GM18505 (cell line): ENCODE measurements around the gene PGBD1.

Experiments used
- ATAC-seq: cut with Tn5 transposase; IDR thresholded peaks from one replicate; pipeline ENCODE4 v1.9.1; 2021; ENCODE audit not compliant: unreplicated experiment
- POLR2A ChIP-seq: IDR thresholded peaks from 4 replicates; pipeline ENCODE4 v1.6.1; 2011; ENCODE audit warnings: borderline replicate concordance; ENCODE audit not compliant: insufficient read depth, insufficient read length; ENCODE audit errors: extremely low read depth

The PGBD1 gene

DNA sequence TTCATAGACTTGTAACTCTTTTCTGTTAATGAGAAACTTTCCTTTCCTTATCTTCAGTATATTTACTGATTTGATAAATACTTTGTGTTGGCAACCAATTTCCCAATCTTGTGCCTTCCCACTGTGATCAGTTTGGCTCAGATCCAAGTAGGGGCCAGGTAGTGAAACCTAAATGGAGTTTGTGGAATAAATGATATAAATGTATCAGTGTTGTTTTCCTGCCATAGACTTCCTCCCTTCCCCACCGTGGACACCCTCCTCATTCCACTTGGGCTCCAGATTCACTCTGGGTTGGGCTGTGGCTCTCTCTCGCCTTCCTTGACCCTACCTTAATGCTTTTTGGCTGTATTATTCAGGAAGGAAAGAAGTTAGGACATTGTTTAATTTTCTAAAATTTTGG, 69.7 kb downstream of the PGBD1 start:
- no peak for TF ChIP-seq POLR2A
- ATAC-seq: no peak

- TF ChIP-seq POLR2A: no peak
- no peak for ATAC-seq
Observed at GRCh38 chr6:28351493-28351925, 70.1 kb downstream of the PGBD1 start.
